Measurements from ENCODE around the gene TRIM38. TPM values are rescaled to one million over a fixed set of nuclear protein-coding genes. Genes with fewer than 3 reads are reported as not detected.

TRIM38 gene, protein sequence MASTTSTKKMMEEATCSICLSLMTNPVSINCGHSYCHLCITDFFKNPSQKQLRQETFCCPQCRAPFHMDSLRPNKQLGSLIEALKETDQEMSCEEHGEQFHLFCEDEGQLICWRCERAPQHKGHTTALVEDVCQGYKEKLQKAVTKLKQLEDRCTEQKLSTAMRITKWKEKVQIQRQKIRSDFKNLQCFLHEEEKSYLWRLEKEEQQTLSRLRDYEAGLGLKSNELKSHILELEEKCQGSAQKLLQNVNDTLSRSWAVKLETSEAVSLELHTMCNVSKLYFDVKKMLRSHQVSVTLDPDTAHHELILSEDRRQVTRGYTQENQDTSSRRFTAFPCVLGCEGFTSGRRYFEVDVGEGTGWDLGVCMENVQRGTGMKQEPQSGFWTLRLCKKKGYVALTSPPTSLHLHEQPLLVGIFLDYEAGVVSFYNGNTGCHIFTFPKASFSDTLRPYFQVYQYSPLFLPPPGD
- 0.77 and 0.80 TPM in 2 replicates for total RNA-seq
- long read RNA-seq, full-length matches to known transcripts, result 5 of 10 reads
- long read RNA-seq, partial matches to known transcripts, result 0 of 10 reads
- long read RNA-seq, other reads (novel, unspliced or antisense), result 5 of 10 reads

GRCh38 chr6:25962149-25963127 lies at the start of gene TRIM38:
Gene TRIM38 (plus strand): TSS chr6:25962802. CDS start chr6:25966523, 3,721 bp downstream.
- Mint-ChIP-seq H3K27me3 (ENCODE audit: low read depth) (no peaks in the 10 kb centered on the region), H3K27ac (ENCODE audit: unreplicated experiment) (peak within 1 kb of the TSS; percentile 91), H3K4me3 (peak within 1 kb of the TSS; percentile 52), H3K36me3 (ENCODE audit: low read depth) (peaks cover 8% of the 10 kb centered on the region), H3K4me1 (peaks cover 19% of the 10 kb centered on the region), H3K9me3 (peaks cover 11% of the 10 kb centered on the region)
- no peak for DNase-seq (ENCODE audit: low read depth, low spot score)
- TF ChIP-seq, protein P1, sequence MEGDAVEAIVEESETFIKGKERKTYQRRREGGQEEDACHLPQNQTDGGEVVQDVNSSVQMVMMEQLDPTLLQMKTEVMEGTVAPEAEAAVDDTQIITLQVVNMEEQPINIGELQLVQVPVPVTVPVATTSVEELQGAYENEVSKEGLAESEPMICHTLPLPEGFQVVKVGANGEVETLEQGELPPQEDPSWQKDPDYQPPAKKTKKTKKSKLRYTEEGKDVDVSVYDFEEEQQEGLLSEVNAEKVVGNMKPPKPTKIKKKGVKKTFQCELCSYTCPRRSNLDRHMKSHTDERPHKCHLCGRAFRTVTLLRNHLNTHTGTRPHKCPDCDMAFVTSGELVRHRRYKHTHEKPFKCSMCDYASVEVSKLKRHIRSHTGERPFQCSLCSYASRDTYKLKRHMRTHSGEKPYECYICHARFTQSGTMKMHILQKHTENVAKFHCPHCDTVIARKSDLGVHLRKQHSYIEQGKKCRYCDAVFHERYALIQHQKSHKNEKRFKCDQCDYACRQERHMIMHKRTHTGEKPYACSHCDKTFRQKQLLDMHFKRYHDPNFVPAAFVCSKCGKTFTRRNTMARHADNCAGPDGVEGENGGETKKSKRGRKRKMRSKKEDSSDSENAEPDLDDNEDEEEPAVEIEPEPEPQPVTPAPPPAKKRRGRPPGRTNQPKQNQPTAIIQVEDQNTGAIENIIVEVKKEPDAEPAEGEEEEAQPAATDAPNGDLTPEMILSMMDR (conservative IDR thresholded peaks at IDR 0.05), result no peak

GRCh38 chr6:25913741-25914140 lies 48.9 kb upstream of the TRIM38 start:
- H3K27ac Mint-ChIP-seq (ENCODE audit: unreplicated experiment), result no peak overlapping the region
- TF ChIP-seq, protein P1 (conservative IDR thresholded peaks at IDR 0.05), result no peak
- no peak overlapping the region for H3K4me3 Mint-ChIP-seq
- H3K27me3 Mint-ChIP-seq (ENCODE audit: low read depth), result no peaks in the 10 kb centered on the region
- no peaks in the 10 kb centered on the region for H3K36me3 Mint-ChIP-seq (ENCODE audit: low read depth)
- peaks cover 4% of the 10 kb centered on the region for H3K4me1 Mint-ChIP-seq
- H3K9me3 Mint-ChIP-seq, result no peaks in the 10 kb centered on the region
- DNase-seq (ENCODE audit: low read depth, low spot score), result no peak

GRCh38 chr6:25916330-25916729 lies 46.3 kb upstream of the TRIM38 start:
- H3K27me3 Mint-ChIP-seq (ENCODE audit: low read depth), result no peaks in the 10 kb centered on the region
- H3K36me3 Mint-ChIP-seq (ENCODE audit: low read depth), result no peaks in the 10 kb centered on the region
- TF ChIP-seq, protein P1 (conservative IDR thresholded peaks at IDR 0.05), result no peak
- no peaks in the 10 kb centered on the region for H3K4me1 Mint-ChIP-seq
- DNase-seq (ENCODE audit: low read depth, low spot score), result no peak
- no peak overlapping the region for H3K27ac Mint-ChIP-seq (ENCODE audit: unreplicated experiment)
- H3K9me3 Mint-ChIP-seq, result no peaks in the 10 kb centered on the region
- no peak overlapping the region for H3K4me3 Mint-ChIP-seq

DNA sequence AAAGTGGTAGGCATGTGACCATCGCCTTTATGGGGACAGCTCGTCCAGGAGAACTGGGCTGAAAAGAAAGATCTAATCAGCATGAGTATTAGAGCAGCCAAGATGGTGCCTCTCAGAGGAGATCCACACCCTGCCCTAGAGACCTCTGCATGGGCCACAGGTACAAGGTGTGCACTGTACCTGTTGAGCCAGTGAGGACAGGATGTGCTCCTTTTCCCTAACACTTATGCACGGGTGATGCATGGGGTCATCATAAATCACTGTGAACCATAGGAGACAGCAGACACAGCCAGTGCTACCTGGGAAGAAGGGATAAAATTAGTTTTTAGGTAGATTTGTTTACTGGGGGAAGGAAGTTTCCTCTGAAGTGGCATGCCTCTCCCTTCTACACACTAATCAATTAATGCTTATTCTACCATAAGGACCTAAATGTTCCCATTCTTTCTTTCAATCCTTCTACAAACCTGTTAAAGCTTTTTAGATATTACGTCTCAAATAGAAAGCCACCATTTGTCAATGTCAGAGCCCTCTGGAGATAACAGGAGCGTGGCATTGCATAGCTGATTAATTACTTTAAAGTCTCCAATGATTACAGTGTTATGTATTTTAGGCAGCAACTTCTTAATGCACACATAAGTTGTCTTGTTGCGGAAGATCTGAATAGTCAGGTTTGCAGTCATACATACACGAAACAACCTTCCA lies 45.7 kb upstream of the TRIM38 start:
- Mint-ChIP-seq H3K4me1 (no peaks in the 10 kb centered on the region), H3K36me3 (ENCODE audit: low read depth) (no peaks in the 10 kb centered on the region), H3K27ac (ENCODE audit: unreplicated experiment) (no peak overlapping the region), H3K9me3 (no peaks in the 10 kb centered on the region), H3K4me3 (no peak overlapping the region), H3K27me3 (ENCODE audit: low read depth) (no peaks in the 10 kb centered on the region)
- TF ChIP-seq, protein P1 (conservative IDR thresholded peaks at IDR 0.05), result no peak
- no peak for DNase-seq (ENCODE audit: low read depth, low spot score)
